ENCODE measurements around the gene CYP11A1. TPM values are rescaled to one million over a fixed set of nuclear protein-coding genes. Genes with fewer than 3 reads are reported as not detected.
A peak's percentile ranks its signal among the peaks of the same experiment; 100 is the strongest.

CYP11A1 gene
- total and polyA plus RNA-seq, 10 of the 15 experiments (the other 5 are each of a cell fraction or from before 2014, with no cell fraction given), result 0.11 to 1.2 (median 0.23) TPM; not detected in 5

DNA sequence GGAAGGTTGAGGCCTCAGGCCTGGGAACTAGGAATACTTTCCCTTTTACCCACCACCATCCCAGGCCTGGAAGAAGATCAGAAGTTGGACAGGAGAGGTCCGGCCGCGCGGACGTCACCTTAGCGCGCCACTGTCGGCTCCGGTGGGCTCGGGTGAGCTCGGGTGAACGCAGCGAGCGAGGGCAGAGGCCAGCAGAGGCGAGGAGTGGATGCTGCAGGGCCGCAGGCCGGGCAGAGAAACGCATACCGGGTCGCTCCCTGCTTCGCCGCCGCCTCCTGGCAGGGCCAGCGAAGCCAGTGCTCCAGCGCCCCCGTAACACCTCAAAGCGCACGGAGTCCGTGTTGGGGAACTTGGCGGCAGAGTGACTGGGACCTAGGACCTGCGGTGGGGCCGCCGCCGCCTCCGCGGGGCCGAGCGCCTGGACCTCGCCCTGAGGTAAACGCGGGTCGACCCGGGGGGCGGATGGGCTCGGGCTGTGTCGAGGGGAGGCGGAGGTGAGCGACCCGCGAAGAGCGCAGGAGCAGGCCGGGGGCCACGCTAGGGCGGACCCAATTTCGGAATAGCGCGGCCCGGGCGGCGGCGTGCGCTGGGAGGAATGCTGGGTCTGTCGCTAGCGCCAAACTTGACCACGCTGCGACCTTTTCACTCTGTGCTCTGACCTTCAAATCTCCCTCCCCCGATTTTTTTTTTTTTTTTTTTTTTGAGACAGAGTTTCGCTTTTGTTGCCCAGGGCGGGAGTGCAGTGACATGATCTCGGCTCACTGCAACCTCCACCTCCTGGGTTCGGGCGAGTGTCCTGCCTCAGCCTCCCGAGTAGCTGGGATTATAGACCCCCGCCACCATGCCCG, 1.6 kb downstream of the CYP11A1 start:
- H3K36me3 ChIP-seq (ENCODE audit: control insufficient read depth in 2 of 2, insufficient read depth in 2 of 2, low read length in 1 of 2), result no peaks in the 10 kb centered on the region
- H3K4me1 ChIP-seq (ENCODE audit: control insufficient read depth, insufficient read depth, low read length), result no peaks in the 10 kb centered on the region
- intact Hi-C loops (cut with micrococcal nuclease; ENCODE audit: unreplicated experiment), result no loop called here
- 15% methylated on average over 65 of the region's 75 CpGs for WGBS (ENCODE audit: insufficient coverage, insufficient replicate concordance, low lambda C conversion rate, missing lambda C conversion rate)
- ChIA-PET CTCF (interaction anchor here (1.4 to 21.7 kb wide), 2 partner anchors 10 to 71 kb away, joined by 4 to 655 read pairs; partner anchors contain the start of gene SEMA7A), SMC1A (ENCODE audit: uncharacterized antibody, unreplicated experiment) (no interaction called here), RAD21 (ENCODE audit: unreplicated experiment) (no interaction called here), POLR2A (no interaction called here)
- BruUV-seq (replicated peaks), result no TSS peak
- H3K27ac ChIP-seq (ENCODE audit: control insufficient read depth, insufficient read depth), result no peak overlapping the region
- TF ChIP-seq ZNF207 (IDR thresholded peaks at IDR 0.05; ENCODE audit: borderline replicate concordance), result 0 out of 2 replicates have a peak, but pooled peaks have one; percentile 25
- no peak for TF ChIP-seq SREBF2 (IDR thresholded peaks at IDR 0.05; ENCODE audit: low read length)
- peak; percentile 77 for TF ChIP-seq NR2F1 (conservative IDR thresholded peaks at IDR 0.05)
- TF ChIP-seq, protein P1, sequence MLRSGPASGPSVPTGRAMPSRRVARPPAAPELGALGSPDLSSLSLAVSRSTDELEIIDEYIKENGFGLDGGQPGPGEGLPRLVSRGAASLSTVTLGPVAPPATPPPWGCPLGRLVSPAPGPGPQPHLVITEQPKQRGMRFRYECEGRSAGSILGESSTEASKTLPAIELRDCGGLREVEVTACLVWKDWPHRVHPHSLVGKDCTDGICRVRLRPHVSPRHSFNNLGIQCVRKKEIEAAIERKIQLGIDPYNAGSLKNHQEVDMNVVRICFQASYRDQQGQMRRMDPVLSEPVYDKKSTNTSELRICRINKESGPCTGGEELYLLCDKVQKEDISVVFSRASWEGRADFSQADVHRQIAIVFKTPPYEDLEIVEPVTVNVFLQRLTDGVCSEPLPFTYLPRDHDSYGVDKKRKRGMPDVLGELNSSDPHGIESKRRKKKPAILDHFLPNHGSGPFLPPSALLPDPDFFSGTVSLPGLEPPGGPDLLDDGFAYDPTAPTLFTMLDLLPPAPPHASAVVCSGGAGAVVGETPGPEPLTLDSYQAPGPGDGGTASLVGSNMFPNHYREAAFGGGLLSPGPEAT (IDR thresholded peaks at IDR 0.05; ENCODE audit: low read depth), result no peak
- TF ChIP-seq ZNF384 (IDR thresholded peaks at IDR 0.05; ENCODE audit: borderline replicate concordance, low read depth, low read length), result peak; percentile 53
- no peak for TF ChIP-seq HDGF (IDR thresholded peaks at IDR 0.05)
- TF ChIP-seq GATAD2B (conservative IDR thresholded peaks at IDR 0.05; ENCODE audit: low read depth), result peak; percentile 66; the same call in 1 of the 2 replicates
- peak; percentile 92 for TF ChIP-seq SUZ12 (IDR thresholded peaks at IDR 0.05; ENCODE audit: unreplicated experiment)
- peak overlapping the region; percentile 83 for H3K4me2 ChIP-seq (ENCODE audit: control insufficient read depth, insufficient read depth)
- in situ Hi-C loops (cut with MboI), result no loop called here
- H3K4me3 ChIP-seq, result peak overlapping the region; percentile 30; the same call in 1 of the 2 replicates
- H2AFZ ChIP-seq (ENCODE audit: control insufficient read depth, low read depth, low read length), result no peak overlapping the region
- peaks cover 4 to 5% of the 10 kb centered on the region in 2 experiments; a peak in 3 of 4 replicates for H3K27me3 ChIP-seq (replicated peaks in 1 of 2; ENCODE audit: control insufficient read depth in 2 of 2, insufficient read depth in 2 of 2, low read length in 1 of 2)
- H3K9me3 ChIP-seq (replicated peaks; ENCODE audit: control insufficient read depth, insufficient read depth, low read length), result no peaks in the 10 kb centered on the region
- no peak overlapping the region for H3K9ac ChIP-seq (ENCODE audit: control insufficient read depth, insufficient read depth, low read length)
- DNase-seq (ENCODE audit: low read depth, low spot score), result no peak
- ATAC-seq, result peak; percentile 70
- no peak for FAIRE-seq
- H4K20me1 ChIP-seq (ENCODE audit: control insufficient read depth, insufficient read depth), result no peaks in the 10 kb centered on the region
- H3K79me2 ChIP-seq (ENCODE audit: control insufficient read depth, insufficient read depth, low read length), result no peaks in the 10 kb centered on the region
